ENCODE measurements around the gene ZBTB46. TPM values are rescaled to one million over a fixed set of nuclear protein-coding genes. Genes with fewer than 3 reads are reported as not detected.

The ZBTB46 gene
- total RNA-seq, 1 donor from 2014 or later, result 42.1 TPM

GRCh38 chr20:63701051-63701328 lies 130.1 kb downstream of the ZBTB46 start:
- Mint-ChIP-seq H3K36me3 (ENCODE audit: low read depth, unreplicated experiment) (peaks cover 11% of the 10 kb centered on the region), H3K4me3 (ENCODE audit: unreplicated experiment) (no peak overlapping the region), H3K27ac (ENCODE audit: unreplicated experiment) (no peak overlapping the region), H3K4me1 (ENCODE audit: unreplicated experiment) (peaks cover 4% of the 10 kb centered on the region), H3K9me3 (ENCODE audit: unreplicated experiment) (no peaks in the 10 kb centered on the region), H3K27me3 (ENCODE audit: unreplicated experiment) (peaks cover 14% of the 10 kb centered on the region)
- DNase-seq (ENCODE audit: low spot score), result no peak
- no peak for TF ChIP-seq CTCF (IDR thresholded peaks at IDR 0.05; ENCODE audit: unreplicated experiment)

- H3K4me3 Mint-ChIP-seq (ENCODE audit: unreplicated experiment), result peak overlapping the region; percentile 31
- H3K27ac Mint-ChIP-seq (ENCODE audit: unreplicated experiment), result no peak overlapping the region
- no peaks in the 10 kb centered on the region for H3K9me3 Mint-ChIP-seq (ENCODE audit: unreplicated experiment)
- TF ChIP-seq CTCF (IDR thresholded peaks at IDR 0.05; ENCODE audit: unreplicated experiment), result no peak
- H3K36me3 Mint-ChIP-seq (ENCODE audit: low read depth, unreplicated experiment), result peaks cover 6% of the 10 kb centered on the region
- no peak for DNase-seq (ENCODE audit: low spot score)
- peaks cover 14% of the 10 kb centered on the region for H3K27me3 Mint-ChIP-seq (ENCODE audit: unreplicated experiment)
- H3K4me1 Mint-ChIP-seq (ENCODE audit: unreplicated experiment), result peaks cover 4% of the 10 kb centered on the region
These were observed 130.6 kb downstream of the ZBTB46 start for GRCh38 chr20:63700199-63701050.

GRCh38 chr20:63699466-63700198 lies 131.4 kb downstream of the ZBTB46 start:
- no peaks in the 10 kb centered on the region for H3K36me3 Mint-ChIP-seq (ENCODE audit: low read depth, unreplicated experiment)
- no peaks in the 10 kb centered on the region for H3K9me3 Mint-ChIP-seq (ENCODE audit: unreplicated experiment)
- TF ChIP-seq CTCF (IDR thresholded peaks at IDR 0.05; ENCODE audit: unreplicated experiment), result no peak
- H3K4me3 Mint-ChIP-seq (ENCODE audit: unreplicated experiment), result no peak overlapping the region
- H3K27ac Mint-ChIP-seq (ENCODE audit: unreplicated experiment), result no peak overlapping the region
- no peak for DNase-seq (ENCODE audit: low spot score)
- H3K27me3 Mint-ChIP-seq (ENCODE audit: unreplicated experiment), result peaks cover 10% of the 10 kb centered on the region
- peaks cover 4% of the 10 kb centered on the region for H3K4me1 Mint-ChIP-seq (ENCODE audit: unreplicated experiment)

- Mint-ChIP-seq H3K4me1 (ENCODE audit: unreplicated experiment) (peaks cover 4% of the 10 kb centered on the region), H3K27ac (ENCODE audit: unreplicated experiment) (no peak overlapping the region), H3K27me3 (ENCODE audit: unreplicated experiment) (peaks cover 10% of the 10 kb centered on the region), H3K36me3 (ENCODE audit: low read depth, unreplicated experiment) (peaks cover 1% of the 10 kb centered on the region), H3K9me3 (ENCODE audit: unreplicated experiment) (no peaks in the 10 kb centered on the region), H3K4me3 (ENCODE audit: unreplicated experiment) (no peak overlapping the region)
- TF ChIP-seq CTCF (IDR thresholded peaks at IDR 0.05; ENCODE audit: unreplicated experiment), result no peak
- DNase-seq (ENCODE audit: low spot score), result peak; percentile 4
These were observed 132.2 kb downstream of the ZBTB46 start for GRCh38 chr20:63698739-63699465.

All from endothelial cell (in vitro differentiated cells).